Measurements from ENCODE around the gene SMARCD3. TPM values are rescaled to one million over a fixed set of nuclear protein-coding genes. Genes with fewer than 3 reads are reported as not detected.

SMARCD3 gene
- 52.5 TPM for total RNA-seq
- 46.4 TPM for polyA plus RNA-seq (ENCODE audit: insufficient read depth, low read depth, low replicate concordance)
- long read RNA-seq, donor 1, partial matches to known transcripts = 8 of 21 reads
- long read RNA-seq, donor 1, other reads (novel, unspliced or antisense) = 0 of 21 reads
- long read RNA-seq, donor 2, partial matches to known transcripts = 0 of 7 reads
- long read RNA-seq, donor 2, other reads (novel, unspliced or antisense) = 0 of 7 reads
- long read RNA-seq, donor 3, transcript SMARCD3-203 (14 exons, 2,018 nt) = major isoform, 5 of 10 reads
- long read RNA-seq, donor 3, partial matches to known transcripts = 0 of 10 reads
- long read RNA-seq, donor 3, other reads (novel, unspliced or antisense) = 0 of 10 reads
- long read RNA-seq, donor 4, transcript SMARCD3-201 (13 exons, 1,993 nt) = major isoform, 8 of 22 reads
- long read RNA-seq, donor 4, partial matches to known transcripts = 11 of 22 reads
- long read RNA-seq, donor 4, other reads (novel, unspliced or antisense) = 0 of 22 reads
- long read RNA-seq, donor 5 = 0 reads
- long read RNA-seq, donor 6 = 0 reads
- long read RNA-seq, donor 7, transcript SMARCD3-203 (14 exons, 2,018 nt) = major isoform, 21 of 52 reads
- long read RNA-seq, donor 7, transcript SMARCD3-201 (13 exons, 1,993 nt) = minor isoform, 9 of 52 reads
- long read RNA-seq, donor 7, partial matches to known transcripts = 6 of 52 reads
- long read RNA-seq, donor 7, other reads (novel, unspliced or antisense) = 13 of 52 reads
- long read RNA-seq, donor 8, transcript SMARCD3-201 (13 exons, 1,993 nt) = major isoform, 9 of 17 reads
- long read RNA-seq, donor 8, partial matches to known transcripts = 0 of 17 reads
- long read RNA-seq, donor 8, other reads (novel, unspliced or antisense) = 0 of 17 reads
- long read RNA-seq, donor 9, partial matches to known transcripts = 0 of 6 reads
- long read RNA-seq, donor 9, other reads (novel, unspliced or antisense) = 0 of 6 reads
- long read RNA-seq, donor 10, partial matches to known transcripts = 15 of 20 reads
- long read RNA-seq, donor 10, other reads (novel, unspliced or antisense) = 0 of 20 reads

DNA sequence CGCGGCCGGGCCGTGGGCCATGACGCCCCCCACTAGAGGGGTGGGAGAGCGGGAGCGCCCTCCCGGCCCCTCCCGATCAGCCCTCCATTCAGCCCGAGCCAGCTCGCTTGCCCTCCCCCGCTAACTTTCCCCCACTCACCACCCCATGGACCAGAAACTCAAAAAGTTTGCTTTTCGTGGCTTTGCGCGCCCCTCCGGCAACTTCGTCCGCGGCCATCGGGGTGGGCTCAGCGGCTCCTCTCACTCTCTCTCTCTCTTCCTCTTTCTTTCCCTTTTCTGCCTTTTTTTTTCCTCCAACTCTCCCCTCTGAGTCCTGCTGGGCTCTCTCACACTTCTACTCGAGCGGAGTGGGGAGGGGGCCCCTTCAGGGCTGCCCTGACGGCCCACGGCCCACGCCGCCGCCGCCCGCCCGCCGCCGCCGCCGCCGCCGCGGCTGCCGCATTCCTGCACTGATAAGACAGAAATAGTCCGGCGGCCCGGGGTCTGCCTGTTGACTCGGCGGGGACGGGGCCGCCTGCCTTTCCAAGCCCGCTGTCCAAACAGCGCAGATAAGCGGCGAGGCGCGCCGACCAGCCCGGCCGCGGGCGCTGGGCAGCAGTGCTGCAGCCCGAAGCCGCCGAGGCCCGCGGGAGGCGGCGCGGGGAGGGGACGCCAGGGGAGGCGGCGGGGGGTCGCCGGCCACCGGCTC is at the start of gene SMARCD3:
Gene SMARCD3 (minus strand): TSS at position 349 of the 688 bp plus-strand sequence. CDS start 132 bp downstream, at position 217.
- Histone ChIP-seq H3K27me3 (ENCODE audit: control insufficient read depth, insufficient read depth, low read length) (no peaks in the 10 kb centered on the region), H3K4me1 (ENCODE audit: control insufficient read depth in 2 of 3, insufficient read depth in 2 of 3, low read depth in 1 of 3, low read length in 3 of 3) (peaks cover 10 to 59% (median 25%) of the 10 kb centered on the region in 3 donors), H3K9ac (ENCODE audit: low read length in 3 of 3) (peak within 1 kb of the TSS; percentile 18 to 71 (median 55)), H3K4me3 (ENCODE audit: low read length in 3 of 3) (peak within 1 kb of the TSS; percentile 58 to 65 (median 62)), H3K9me3 (ENCODE audit: control insufficient read depth in 2 of 3, insufficient read depth in 1 of 3, low read length in 3 of 3) (no peaks in the 10 kb centered on the region), H3K36me3 (ENCODE audit: control insufficient read depth in 2 of 3, insufficient read depth in 3 of 3, low read length in 3 of 3) (no peaks in the 10 kb centered on the region), H3K27ac (ENCODE audit: low read depth in 2 of 2, low read length in 2 of 2) (peak within 1 kb of the TSS; percentile 89 to 93)
- intact Hi-C loops (cut with DNase I) = loop anchor here (10.0 kb wide), 1 partner anchor 56 kb away; no protein-coding TSS in a partner anchor
- DNase-seq = peak; percentile 80 to 89 (median 87)
- no peak for FAIRE-seq
- no peak for TF ChIP-seq CTCF (IDR thresholded peaks at IDR 0.05; ENCODE audit: borderline replicate concordance, extremely low read depth, insufficient read depth)

DNA sequence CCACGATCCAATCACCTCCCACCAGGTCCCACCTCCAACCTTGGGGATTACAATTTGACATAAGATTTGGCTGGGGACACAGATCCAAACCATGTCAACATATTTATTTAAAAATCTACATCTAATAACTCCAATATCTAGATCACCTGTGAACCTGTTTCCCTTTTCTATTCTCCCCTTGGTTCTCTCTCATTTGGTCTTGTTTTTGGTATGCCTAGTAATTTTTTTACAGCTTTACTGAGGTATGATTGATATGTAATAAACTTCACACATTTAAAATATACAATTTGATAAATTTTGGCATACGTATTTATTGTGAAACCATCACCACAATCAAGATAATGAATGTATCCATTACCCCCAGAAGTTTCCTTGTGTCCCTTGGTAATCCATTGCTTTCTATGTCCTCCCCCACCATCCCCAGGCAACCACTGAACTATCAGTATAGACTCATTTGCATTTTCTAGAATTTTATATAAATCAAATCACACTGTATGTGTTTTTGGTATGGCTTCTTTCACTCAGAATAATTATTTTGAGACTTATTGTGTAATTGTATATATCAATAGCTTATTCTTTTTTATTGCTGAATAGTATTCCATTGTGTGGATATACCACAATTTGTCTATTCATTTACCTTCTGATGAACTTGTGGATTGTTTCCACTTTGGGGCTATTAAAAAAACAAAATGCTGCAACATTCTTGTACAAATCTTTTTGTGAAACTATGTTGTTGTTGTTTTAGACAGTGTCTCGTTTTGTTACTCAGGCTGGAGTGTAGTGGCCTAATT is 47.9 kb upstream of the SMARCD3 start:
- Histone ChIP-seq H3K27me3 (ENCODE audit: control insufficient read depth, insufficient read depth, low read length) (no peaks in the 10 kb centered on the region), H3K4me1 (ENCODE audit: control insufficient read depth in 2 of 3, insufficient read depth in 2 of 3, low read depth in 1 of 3, low read length in 3 of 3) (no peaks in the 10 kb centered on the region), H3K27ac (ENCODE audit: low read depth in 2 of 2, low read length in 2 of 2) (no peak overlapping the region), H3K4me3 (ENCODE audit: low read length in 3 of 3) (no peak overlapping the region), H3K9ac (ENCODE audit: low read length in 3 of 3) (no peak overlapping the region), H3K36me3 (ENCODE audit: control insufficient read depth in 2 of 3, insufficient read depth in 3 of 3, low read length in 3 of 3) (peaks cover 0 to 2% (median 0%) of the 10 kb centered on the region in 3 donors), H3K9me3 (ENCODE audit: control insufficient read depth in 2 of 3, insufficient read depth in 1 of 3, low read length in 3 of 3) (peaks cover 0 to 2% (median 0%) of the 10 kb centered on the region in 3 donors)
- FAIRE-seq (no peak), DNase-seq (no peak)
- no peak for TF ChIP-seq CTCF (IDR thresholded peaks at IDR 0.05; ENCODE audit: borderline replicate concordance, extremely low read depth, insufficient read depth)
- intact Hi-C loops (cut with DNase I) = no loop called here

DNA sequence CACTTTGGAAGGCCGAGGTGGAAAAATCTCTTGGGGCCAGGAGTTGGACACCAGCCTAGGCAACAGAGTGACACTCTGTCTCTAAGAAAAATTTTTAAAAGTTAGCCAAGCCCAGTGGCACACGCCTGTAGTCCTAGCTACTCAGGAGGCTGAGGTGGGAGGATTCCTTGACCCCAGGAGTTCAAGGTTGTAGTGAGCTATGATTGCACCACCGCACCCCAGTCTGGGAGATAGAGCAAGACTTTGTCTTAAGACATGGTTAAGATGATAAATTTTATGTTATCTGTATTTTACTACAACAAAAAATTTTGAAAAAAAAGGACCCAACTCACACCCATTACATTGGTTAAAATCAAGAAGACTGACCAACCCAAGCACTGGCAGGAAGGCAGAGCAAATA is 44.4 kb upstream of the SMARCD3 start:
- Histone ChIP-seq H3K27ac (ENCODE audit: low read depth in 2 of 2, low read length in 2 of 2) (no peak overlapping the region), H3K4me1 (ENCODE audit: control insufficient read depth in 2 of 3, insufficient read depth in 2 of 3, low read depth in 1 of 3, low read length in 3 of 3) (no peaks in the 10 kb centered on the region), H3K27me3 (ENCODE audit: control insufficient read depth, insufficient read depth, low read length) (no peaks in the 10 kb centered on the region), H3K4me3 (ENCODE audit: low read length in 3 of 3) (no peak overlapping the region), H3K9me3 (ENCODE audit: control insufficient read depth in 2 of 3, insufficient read depth in 1 of 3, low read length in 3 of 3) (no peaks in the 10 kb centered on the region), H3K9ac (ENCODE audit: low read length in 3 of 3) (no peak overlapping the region), H3K36me3 (ENCODE audit: control insufficient read depth in 2 of 3, insufficient read depth in 3 of 3, low read length in 3 of 3) (no peaks in the 10 kb centered on the region)
- DNase-seq (no peak), FAIRE-seq (no peak)
- no peak for TF ChIP-seq CTCF (IDR thresholded peaks at IDR 0.05; ENCODE audit: borderline replicate concordance, extremely low read depth, insufficient read depth)
- intact Hi-C loops (cut with DNase I) = no loop called here

Measured in kidney (tissue), 22 donors.